ENCODE data around the gene IGFBP7.

GRCh38 chr4:57073559-57073958 lies 36.6 kb downstream of the IGFBP7 start:
- TF ChIP-seq RNF2 (IDR thresholded peaks at IDR 0.05; ENCODE audit: borderline replicate concordance, low read depth) (no peak), CTCF (IDR thresholded peaks at IDR 0.05) (no peak), CEBPB (IDR thresholded peaks at IDR 0.05) (no peak), POLR2A (IDR thresholded peaks at IDR 0.05; ENCODE audit: low read length) (no peak), NPAS2 (CRISPR knock-in tag; IDR thresholded peaks at IDR 0.05; ENCODE audit: borderline replicate concordance) (no peak), MYC (IDR thresholded peaks at IDR 0.05; ENCODE audit: borderline replicate concordance, low read length) (no peak), RAD21 (conservative IDR thresholded peaks at IDR 0.05 in 1 of 2, IDR thresholded peaks at IDR 0.05 in 1 of 2) (no peak), REST (IDR thresholded peaks at IDR 0.05) (no peak)
